Measurements from ENCODE around the gene SLC39A11. TPM values are rescaled to one million over a fixed set of nuclear protein-coding genes. Genes with fewer than 3 reads are reported as not detected.

Gene SLC39A11
- total and polyA plus RNA-seq, 4 donors: 9.3 to 49.3 (median 24.7) TPM

DNA sequence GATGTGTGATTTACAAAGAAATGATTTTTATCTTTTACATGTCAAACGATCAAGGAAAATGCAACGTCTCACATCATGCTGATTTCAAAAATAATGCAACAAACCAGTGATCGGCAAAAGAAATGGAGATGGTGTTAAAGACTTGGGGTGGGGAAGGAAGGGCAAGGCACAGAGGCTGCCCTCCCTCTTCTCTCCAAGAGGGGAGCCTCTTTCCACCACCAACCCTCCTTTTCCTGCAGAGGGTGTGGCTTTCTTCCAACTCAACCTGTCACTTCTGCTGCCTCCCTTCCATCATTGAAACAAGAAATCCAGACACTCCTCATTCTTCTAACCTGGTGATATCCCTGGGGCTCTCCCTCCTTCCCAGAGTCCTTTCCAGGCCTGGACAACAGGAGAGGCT, 320.8 kb downstream of the SLC39A11 start:
- no peak overlapping the region for H3K4me3 ChIP-seq
- H3K36me3 ChIP-seq (ENCODE audit: control insufficient read depth in 4 of 4, insufficient read depth in 4 of 4, low read length in 4 of 4): peaks cover 0 to 4% (median 0%) of the 10 kb centered on the region in 4 donors
- H3K9me3 ChIP-seq (ENCODE audit: control insufficient read depth in 4 of 4, insufficient read depth in 3 of 4, low read length in 3 of 4): peaks cover 0 to 15% (median 4%) of the 10 kb centered on the region in 4 donors
- ATAC-seq (ENCODE audit: insufficient read depth, low FRiP score): no peak
- TF ChIP-seq, protein P1, sequence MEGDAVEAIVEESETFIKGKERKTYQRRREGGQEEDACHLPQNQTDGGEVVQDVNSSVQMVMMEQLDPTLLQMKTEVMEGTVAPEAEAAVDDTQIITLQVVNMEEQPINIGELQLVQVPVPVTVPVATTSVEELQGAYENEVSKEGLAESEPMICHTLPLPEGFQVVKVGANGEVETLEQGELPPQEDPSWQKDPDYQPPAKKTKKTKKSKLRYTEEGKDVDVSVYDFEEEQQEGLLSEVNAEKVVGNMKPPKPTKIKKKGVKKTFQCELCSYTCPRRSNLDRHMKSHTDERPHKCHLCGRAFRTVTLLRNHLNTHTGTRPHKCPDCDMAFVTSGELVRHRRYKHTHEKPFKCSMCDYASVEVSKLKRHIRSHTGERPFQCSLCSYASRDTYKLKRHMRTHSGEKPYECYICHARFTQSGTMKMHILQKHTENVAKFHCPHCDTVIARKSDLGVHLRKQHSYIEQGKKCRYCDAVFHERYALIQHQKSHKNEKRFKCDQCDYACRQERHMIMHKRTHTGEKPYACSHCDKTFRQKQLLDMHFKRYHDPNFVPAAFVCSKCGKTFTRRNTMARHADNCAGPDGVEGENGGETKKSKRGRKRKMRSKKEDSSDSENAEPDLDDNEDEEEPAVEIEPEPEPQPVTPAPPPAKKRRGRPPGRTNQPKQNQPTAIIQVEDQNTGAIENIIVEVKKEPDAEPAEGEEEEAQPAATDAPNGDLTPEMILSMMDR (IDR thresholded peaks at IDR 0.05; ENCODE audit: control extremely low read depth, extremely low read depth): no peak
- no peak overlapping the region for H3K9ac ChIP-seq (ENCODE audit: insufficient read depth in 1 of 2, low read length in 2 of 2)
- H3K27me3 ChIP-seq (ENCODE audit: control insufficient read depth in 3 of 3, insufficient read depth in 3 of 3, low read length in 2 of 3): no peaks in the 10 kb centered on the region
- no peaks in the 10 kb centered on the region for H3K4me1 ChIP-seq (ENCODE audit: control insufficient read depth in 5 of 5, insufficient read depth in 5 of 5, low read length in 5 of 5)
- H3K27ac ChIP-seq (ENCODE audit: low read depth in 1 of 2, low read length in 1 of 2): no peak overlapping the region
- 85 to 96% methylated on average over 3 of the region's 3 CpGs for WGBS, 2 donors
- DNase-seq: no peak

DNA sequence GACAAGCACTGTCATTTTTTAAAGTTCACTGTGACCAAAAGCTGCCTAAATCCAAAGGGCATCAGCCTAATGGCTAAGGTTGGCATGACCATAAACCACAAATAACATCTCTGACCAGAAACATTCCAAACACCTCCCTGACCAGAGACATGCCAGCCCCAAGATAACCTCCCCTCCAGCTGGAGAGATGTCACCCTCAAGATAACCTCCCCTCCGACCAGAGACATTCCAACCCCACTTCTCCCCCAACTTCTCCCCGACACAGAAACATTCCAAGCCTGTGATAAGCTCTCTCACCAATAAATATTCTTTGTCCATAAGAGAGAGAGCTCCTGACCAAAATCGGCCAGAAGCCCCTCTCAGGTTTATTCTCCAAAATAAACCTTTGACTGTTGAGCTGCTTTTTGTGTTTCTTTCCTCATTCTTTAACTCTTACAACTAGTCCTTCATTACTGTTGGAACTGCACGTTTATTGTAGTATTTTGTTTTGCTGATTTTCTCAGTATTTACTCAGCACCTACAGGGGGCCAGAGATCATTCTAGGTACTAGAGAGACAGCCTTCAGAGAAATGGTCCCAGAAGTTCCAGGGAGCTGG, 325.6 kb downstream of the SLC39A11 start:
- no peak overlapping the region for H3K27ac ChIP-seq (ENCODE audit: low read depth in 1 of 2, low read length in 1 of 2)
- H3K9ac ChIP-seq (ENCODE audit: insufficient read depth in 1 of 2, low read length in 2 of 2): no peak overlapping the region
- no peak for DNase-seq
- WGBS, 2 donors: 76 to 87% methylated on average over 4 of the region's 4 CpGs
- no peak overlapping the region for H3K4me3 ChIP-seq
- no peak for ATAC-seq (ENCODE audit: insufficient read depth, low FRiP score)
- TF ChIP-seq, protein P1 (IDR thresholded peaks at IDR 0.05; ENCODE audit: control extremely low read depth, extremely low read depth): no peak
- no peaks in the 10 kb centered on the region for H3K36me3 ChIP-seq (ENCODE audit: control insufficient read depth in 4 of 4, insufficient read depth in 4 of 4, low read length in 4 of 4)
- no peaks in the 10 kb centered on the region for H3K4me1 ChIP-seq (ENCODE audit: control insufficient read depth in 5 of 5, insufficient read depth in 5 of 5, low read length in 5 of 5)
- no peaks in the 10 kb centered on the region for H3K27me3 ChIP-seq (ENCODE audit: control insufficient read depth in 3 of 3, insufficient read depth in 3 of 3, low read length in 2 of 3)
- H3K9me3 ChIP-seq (ENCODE audit: control insufficient read depth in 4 of 4, insufficient read depth in 3 of 4, low read length in 3 of 4): peaks cover 0 to 8% (median 4%) of the 10 kb centered on the region in 4 donors

DNA sequence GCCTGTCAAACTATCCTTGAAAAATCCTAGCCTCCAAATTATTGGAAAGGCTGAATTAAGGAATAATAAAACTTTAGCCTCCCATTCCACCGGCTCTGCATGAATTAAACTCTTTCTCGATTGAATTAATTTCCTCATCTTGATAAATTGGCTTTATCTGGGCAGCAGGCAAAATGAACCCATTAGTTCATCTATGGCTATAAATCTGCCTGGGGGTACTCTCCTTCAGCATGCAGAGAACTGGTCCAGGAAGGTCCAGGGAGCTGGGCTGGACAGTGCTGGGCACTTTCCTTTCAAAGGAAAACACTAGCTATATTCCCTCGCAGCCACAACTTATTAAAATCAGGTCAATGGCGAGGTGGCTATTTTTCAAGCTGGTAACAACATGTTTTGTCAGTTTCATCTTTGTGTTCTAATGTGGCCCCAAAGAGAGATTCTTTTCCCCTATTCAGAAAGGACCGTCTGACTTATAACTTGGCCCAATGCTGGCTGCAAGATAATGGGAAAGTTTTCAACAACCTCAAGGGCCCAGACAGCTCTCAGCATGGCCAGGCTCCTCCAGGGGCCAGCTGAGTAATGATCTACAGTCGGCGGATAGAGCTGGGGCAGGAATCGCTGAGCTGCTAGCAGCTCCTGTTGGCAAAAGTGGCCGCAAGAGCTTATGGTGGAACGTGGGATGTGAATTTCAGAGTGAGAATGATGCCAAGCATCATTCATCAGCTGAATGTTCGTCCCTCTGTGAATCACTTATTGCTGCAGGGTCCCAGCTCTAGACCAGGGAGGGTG, 326.9 kb downstream of the SLC39A11 start:
- Histone ChIP-seq H3K4me3 (no peak overlapping the region), H3K27ac (ENCODE audit: low read depth in 1 of 2, low read length in 1 of 2) (no peak overlapping the region), H3K9ac (ENCODE audit: insufficient read depth in 1 of 2, low read length in 2 of 2) (no peak overlapping the region), H3K36me3 (ENCODE audit: control insufficient read depth in 4 of 4, insufficient read depth in 4 of 4, low read length in 4 of 4) (no peaks in the 10 kb centered on the region), H3K9me3 (ENCODE audit: control insufficient read depth in 4 of 4, insufficient read depth in 3 of 4, low read length in 3 of 4) (peaks cover 0 to 6% (median 3%) of the 10 kb centered on the region in 4 donors), H3K4me1 (ENCODE audit: control insufficient read depth in 5 of 5, insufficient read depth in 5 of 5, low read length in 5 of 5) (no peaks in the 10 kb centered on the region), H3K27me3 (ENCODE audit: control insufficient read depth in 3 of 3, insufficient read depth in 3 of 3, low read length in 2 of 3) (no peaks in the 10 kb centered on the region)
- TF ChIP-seq, protein P1 (IDR thresholded peaks at IDR 0.05; ENCODE audit: control extremely low read depth, extremely low read depth): no peak
- ATAC-seq (ENCODE audit: insufficient read depth, low FRiP score): no peak
- DNase-seq: no peak
- WGBS, 2 donors: 93 to 97% methylated on average over 11 of the region's 11 CpGs

Data from lung (tissue), 12 donors.